ENCODE measurements around the gene GSG1L. TPM values are rescaled to one million over a fixed set of nuclear protein-coding genes. Genes with fewer than 3 reads are reported as not detected.

Gene GSG1L
- total and polyA plus RNA-seq, 12 donors, result 0.11 TPM; not detected in 11

GRCh38 chr16:27760789-27761176 lies 302.7 kb downstream of the GSG1L start:
- Histone ChIP-seq H3K27me3 (no peaks in the 10 kb centered on the region), H3K9me3 (replicated peaks in 1 of 3) (no peaks in the 10 kb centered on the region), H3K27ac (no peak overlapping the region), H3K4me1 (replicated peaks in 1 of 2) (no peaks in the 10 kb centered on the region), H3K36me3 (replicated peaks in 1 of 2) (peaks cover 0 to 7% of the 10 kb centered on the region in 2 donors), H3K4me3 (no peak overlapping the region)
- intact Hi-C loops (cut with DNase I), result no loop called here
- TF ChIP-seq, protein P1, sequence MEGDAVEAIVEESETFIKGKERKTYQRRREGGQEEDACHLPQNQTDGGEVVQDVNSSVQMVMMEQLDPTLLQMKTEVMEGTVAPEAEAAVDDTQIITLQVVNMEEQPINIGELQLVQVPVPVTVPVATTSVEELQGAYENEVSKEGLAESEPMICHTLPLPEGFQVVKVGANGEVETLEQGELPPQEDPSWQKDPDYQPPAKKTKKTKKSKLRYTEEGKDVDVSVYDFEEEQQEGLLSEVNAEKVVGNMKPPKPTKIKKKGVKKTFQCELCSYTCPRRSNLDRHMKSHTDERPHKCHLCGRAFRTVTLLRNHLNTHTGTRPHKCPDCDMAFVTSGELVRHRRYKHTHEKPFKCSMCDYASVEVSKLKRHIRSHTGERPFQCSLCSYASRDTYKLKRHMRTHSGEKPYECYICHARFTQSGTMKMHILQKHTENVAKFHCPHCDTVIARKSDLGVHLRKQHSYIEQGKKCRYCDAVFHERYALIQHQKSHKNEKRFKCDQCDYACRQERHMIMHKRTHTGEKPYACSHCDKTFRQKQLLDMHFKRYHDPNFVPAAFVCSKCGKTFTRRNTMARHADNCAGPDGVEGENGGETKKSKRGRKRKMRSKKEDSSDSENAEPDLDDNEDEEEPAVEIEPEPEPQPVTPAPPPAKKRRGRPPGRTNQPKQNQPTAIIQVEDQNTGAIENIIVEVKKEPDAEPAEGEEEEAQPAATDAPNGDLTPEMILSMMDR (IDR thresholded peaks at IDR 0.05), result no peak
- TF ChIP-seq POLR2A (IDR thresholded peaks at IDR 0.05), result no peak
- WGBS, 4 donors, result 91 to 100% (median 97%) methylated on average over 4 of the region's 4 CpGs
- no peak for DNase-seq

DNA sequence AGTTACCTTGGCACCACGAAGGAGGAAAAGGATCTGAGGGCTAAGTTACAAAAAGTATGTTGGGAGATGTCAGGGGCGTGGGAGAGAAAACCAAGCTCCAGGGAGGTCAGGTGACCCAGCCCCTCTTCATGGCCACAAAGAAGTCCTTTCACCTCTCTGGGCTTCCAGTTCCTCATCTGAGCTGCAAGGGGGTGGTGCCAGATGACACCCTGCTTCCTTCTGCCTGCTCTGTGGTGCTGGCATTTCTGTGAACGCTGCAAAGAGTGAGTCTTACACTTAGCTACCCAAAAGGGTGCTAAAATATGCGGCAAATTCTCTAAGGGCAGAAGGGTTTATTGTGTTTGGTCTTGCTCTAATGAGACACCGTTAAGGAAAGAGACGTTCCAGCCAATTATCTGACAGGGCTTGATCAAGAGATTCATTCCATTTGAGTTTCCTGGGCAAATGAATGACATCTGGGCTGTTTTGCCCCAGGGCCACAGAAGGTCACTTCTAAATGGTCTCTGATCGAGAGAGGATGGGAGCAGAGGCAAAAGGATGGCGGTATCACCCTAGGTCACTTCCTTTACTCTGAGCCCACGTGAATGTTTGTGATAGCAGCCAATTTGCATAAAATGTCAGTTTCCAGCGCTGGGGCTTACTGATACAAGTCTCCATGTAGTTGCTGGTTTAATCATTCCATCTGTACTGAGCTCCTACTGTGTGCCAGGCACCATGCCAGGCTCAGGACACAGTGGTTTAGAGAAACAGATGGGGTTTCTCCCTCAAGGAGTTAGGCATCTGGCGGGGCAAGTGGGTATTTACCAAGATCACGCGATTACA lies 303.3 kb downstream of the GSG1L start:
- H3K9me3 ChIP-seq (replicated peaks in 1 of 3), result no peaks in the 10 kb centered on the region
- no peak overlapping the region for H3K27ac ChIP-seq
- 76 to 82% (median 80%) methylated on average over 12 to 13 of the region's 13 CpGs for WGBS, 4 donors
- H3K4me3 ChIP-seq, result no peak overlapping the region
- TF ChIP-seq, protein P1 (IDR thresholded peaks at IDR 0.05), result no peak
- TF ChIP-seq POLR2A (IDR thresholded peaks at IDR 0.05), result no peak
- no peaks in the 10 kb centered on the region for H3K4me1 ChIP-seq (replicated peaks in 1 of 2)
- peaks cover 0 to 7% of the 10 kb centered on the region in 2 donors for H3K36me3 ChIP-seq (replicated peaks in 1 of 2)
- peak in 1 of 7 donors; percentile 5 for DNase-seq
- no peaks in the 10 kb centered on the region for H3K27me3 ChIP-seq
- intact Hi-C loops (cut with DNase I), result no loop called here

- Histone ChIP-seq H3K4me3 (no peak overlapping the region), H3K27ac (no peak overlapping the region), H3K27me3 (no peaks in the 10 kb centered on the region), H3K4me1 (replicated peaks in 1 of 2) (no peaks in the 10 kb centered on the region), H3K9me3 (replicated peaks in 1 of 3) (no peaks in the 10 kb centered on the region), H3K36me3 (replicated peaks in 1 of 2) (peaks cover 0 to 7% of the 10 kb centered on the region in 2 donors)
- no peak for TF ChIP-seq POLR2A (IDR thresholded peaks at IDR 0.05)
- TF ChIP-seq, protein P1 (IDR thresholded peaks at IDR 0.05), result no peak
- intact Hi-C loops (cut with DNase I), result no loop called here
- no peak for DNase-seq
- WGBS, 4 donors, result 76 to 89% (median 86%) methylated on average over 3 to 9 of the region's 9 CpGs
Observed at GRCh38 chr16:27759301-27759871, 304.1 kb downstream of the GSG1L start.

GRCh38 chr16:27758544-27758943 lies 305.0 kb downstream of the GSG1L start:
- no peak for DNase-seq
- Histone ChIP-seq H3K27me3 (no peaks in the 10 kb centered on the region), H3K36me3 (replicated peaks in 1 of 2) (peaks cover 0 to 7% of the 10 kb centered on the region in 2 donors), H3K4me3 (no peak overlapping the region), H3K4me1 (replicated peaks in 1 of 2) (no peaks in the 10 kb centered on the region), H3K9me3 (replicated peaks in 1 of 3) (no peaks in the 10 kb centered on the region), H3K27ac (no peak overlapping the region)
- no peak for TF ChIP-seq POLR2A (IDR thresholded peaks at IDR 0.05)
- TF ChIP-seq, protein P1 (IDR thresholded peaks at IDR 0.05), result no peak
- 94 to 100% (median 98%) methylated on average over 2 of the region's 2 CpGs for WGBS, 4 donors
- intact Hi-C loops (cut with DNase I), result no loop called here

All from adrenal gland (tissue), 12 donors.